HepG2 (cell line): ENCODE results near the gene PIP4K2C. TPM values are rescaled to one million over a fixed set of nuclear protein-coding genes. Genes with fewer than 3 reads are reported as not detected.

Experiments
- ATAC-seq: fragments of 200-7000 bp; cut with Tn5 transposase; 3 replicates; pipeline ENCODE4 v1.9.1; 2020; ENCODE audit warnings: mild to moderate bottlenecking, moderate library complexity
- BruUV-seq: library from RNA; stranded (reverse); fragments of 400-500 nt; replicated peaks from 2 replicates; lab custom pipeline; 2021; lab: Mats Ljungman, UMichigan
- CTCF ChIA-PET: fragments of 300-600 bp; formaldehyde crosslinking; extraction: SDS; loops from one replicate; lab custom pipeline; 2021; ENCODE audit warnings: low total read pairs, inconsistent platforms, low intra/inter-chr PET ratio; lab: Yijun Ruan, JAX
- POLR2A ChIA-PET: fragments of 350-600 bp; sonication (Branson Sonifier 250); formaldehyde crosslinking; loops from one replicate; lab custom pipeline; 2020; ENCODE audit warnings: antibody characterized with exemption, inconsistent platforms; lab: Yijun Ruan, JAX
- DNase-seq: peaks from one replicate; pipeline ENCODE4 v3.0.0-alpha.2; 2015; ENCODE audit warnings: low spot score
- FAIRE-seq: peaks from 3 replicates; lab custom pipeline; 2011; peaks lifted over from hg19 to GRCh38; lab: Jason Lieb, UNC
- H2AFZ ChIP-seq: one replicate; pipeline ENCODE4 v1.6.1; 2011; ENCODE audit warnings: low read length, inconsistent platforms
- H3K27ac ChIP-seq: fragments of 300-600 bp; 3 replicates; pipeline ENCODE4 v1.8.0; 2011; ENCODE audit warnings: mixed run types, mild to moderate bottlenecking, mixed read lengths, low read length, inconsistent platforms; ENCODE audit not compliant: insufficient read depth; ENCODE audit errors: extremely low read length
- H3K27me3 ChIP-seq, 2 experiments: fragments of 200-600 bp in 1 of 2; 2 replicates in 1 of 2; 3 replicates in 1 of 2; pipeline versions ENCODE4 v1.6.0 to v1.8.0; 2011; ENCODE audit warnings: low read length in 2 of 2, mild to moderate bottlenecking in 2 of 2, moderate library complexity in 2 of 2, inconsistent platforms in 1 of 2; ENCODE audit not compliant: insufficient read depth in 2 of 2, control insufficient read depth in 1 of 2
- H3K36me3 ChIP-seq, 2 experiments: fragments of 200-600 bp in 1 of 2; replicated peaks in 1 of 2; 2 replicates in 1 of 2; 3 replicates in 1 of 2; pipeline versions ENCODE4 v1.5.1 to v1.8.0; 2011; ENCODE audit warnings: low read length in 2 of 2, inconsistent platforms in 1 of 2; ENCODE audit not compliant: insufficient read depth in 2 of 2, control insufficient read depth in 1 of 2
- H3K4me1 ChIP-seq: 2 replicates; pipeline ENCODE4 v1.5.1; 2012; ENCODE audit warnings: low read length, inconsistent platforms; ENCODE audit not compliant: insufficient read depth
- H3K4me2 ChIP-seq: 2 replicates; pipeline ENCODE4 v1.6.0; 2011; ENCODE audit warnings: low read depth, low read length, inconsistent platforms
- H3K4me3 ChIP-seq, 3 experiments: fragments of 200-600 bp in 1 of 3; sonication (generic), shearing (Covaris generic) in 1 of 3; replicated peaks in 1 of 3; 2 replicates each; pipeline ENCODE4 v1.5.1; 2011 to 2016; ENCODE audit warnings: low read length in 3 of 3, inconsistent platforms in 2 of 3, low read depth in 2 of 3, mild to moderate bottlenecking in 2 of 3, control low read depth in 1 of 3, mixed read lengths in 1 of 3; ENCODE audit not compliant: insufficient read depth in 1 of 3
- H3K79me2 ChIP-seq: one replicate; pipeline ENCODE4 v1.6.1; 2011; ENCODE audit warnings: low read length, inconsistent platforms; ENCODE audit not compliant: insufficient read depth
- H3K9ac ChIP-seq: 2 replicates; pipeline ENCODE4 v1.6.0; 2011; ENCODE audit warnings: mild to moderate bottlenecking, low read depth, low read length, inconsistent platforms; ENCODE audit not compliant: insufficient read depth
- H3K9me3 ChIP-seq: 2 replicates; pipeline ENCODE4 v1.5.1; 2012; ENCODE audit warnings: mild to moderate bottlenecking, low read length
- H4K20me1 ChIP-seq: 2 replicates; pipeline ENCODE4 v1.6.0; 2011; ENCODE audit warnings: inconsistent platforms, mild to moderate bottlenecking, low read length, moderate library complexity; ENCODE audit not compliant: insufficient read depth
- CBX2 ChIP-seq, 2 experiments: fragments of 200-600 bp in 1 of 2; sonication (generic); formaldehyde crosslinking in 1 of 2; IDR thresholded peaks; 2 replicates each; pipeline versions ENCODE4 v1.7.0 to v1.8.1; 2018 to 2022; ENCODE audit warnings: low read depth in 2 of 2, low read length in 1 of 2, mild to moderate bottlenecking in 1 of 2, missing genetic modification reagents in 1 of 2
- FOXP1 ChIP-seq, 2 experiments: fragments of 450-650 bp in 1 of 2; IDR thresholded peaks; 2 replicates each; pipeline ENCODE4 v1.6.1; 2017 to 2018; ENCODE audit warnings: antibody characterized with exemption in 1 of 2
- HNRNPH1 ChIP-seq: fragments of 200-400 bp; formaldehyde crosslinking; optimal IDR thresholded peaks from 2 replicates; pipeline ENCODE3; 2017; ENCODE audit warnings: mild to moderate bottlenecking, low read depth, low read length
- KMT2A ChIP-seq: sonication (generic); formaldehyde crosslinking; IDR thresholded peaks from 2 replicates; pipeline ENCODE4 v1.4.0; 2020; ENCODE audit warnings: missing genetic modification reagents
- MBNL3 ChIP-seq: fragments of 250-450 bp; sonication (Bioruptor Pico); conservative IDR thresholded peaks from 2 replicates; pipeline ENCODE4 v1.8.0; 2022; ENCODE audit warnings: mild to moderate bottlenecking, inconsistent platforms
- ZNF629 ChIP-seq: sonication (generic); formaldehyde crosslinking; conservative IDR thresholded peaks from 2 replicates; pipeline ENCODE4 v1.5.0; 2020; ENCODE audit warnings: missing genetic modification reagents
- WGBS: methylation state at CpG from one replicate; pipeline ENCODE4 v1.1.6; 2017; ENCODE audit warnings: low lambda C conversion rate; 5-methylcytosine and 5-hydroxymethylcytosine counted together
- in situ Hi-C: cut with HindIII; loops from 2 replicates; pipeline ENCODE4 v1.10.0; 2017; ENCODE audit warnings: low pct_unique_long_range_greater_than_20kb; ENCODE audit not compliant: extremely low pct_ligation_motif_present
- intact Hi-C: fragments of 100-400 bp; cut with micrococcal nuclease; formaldehyde crosslinking; loops from one replicate; pipeline ENCODE4 v1.10.0; 2022; ENCODE audit not compliant: unreplicated experiment
- polyA plus RNA-seq, 8 experiments: library from polyadenylated mRNA; depleted of rRNA in 3 of 8; stranded (reverse) in 7 of 8; unstranded in 1 of 8; fragments of >200 nt; fragmentation: Illumina TruSeq in 4 of 8; extraction: Trizol in 4 of 8; gene quantifications; 2 replicates each; pipeline versions ENCODE4 v1.2.1 to v1.2.3, GENCODE V29; 2011 to 2016; ENCODE audit warnings: low read depth in 4 of 8, missing spikeins in 1 of 8, mixed read lengths in 1 of 8; ENCODE audit not compliant: insufficient read depth in 1 of 8
- total RNA-seq, 5 experiments: library from RNA; depleted of rRNA; stranded (reverse); fragments of >200 nt; fragmentation: Illumina TruSeq; extraction: Trizol; gene quantifications; 2 replicates each; pipeline ENCODE4 v1.2.3, GENCODE V29; 2016; ENCODE audit warnings: low read depth in 1 of 5
- TF ChIP-seq, protein P1 (sequence below): sonication (generic); formaldehyde crosslinking; IDR thresholded peaks from 2 replicates; pipeline ENCODE4 v1.9.0; 2022; ENCODE audit warnings: low read depth, missing genetic modification reagents
- TF ChIP-seq, protein P2 (sequence below): IDR thresholded peaks from 2 replicates; pipeline ENCODE4 v1.6.1; 2012; ENCODE audit warnings: low read length, improper control_type of control experiment

PIP4K2C gene
- total and polyA plus RNA-seq, 2 of the 13 experiments (the other 11 are each of a cell fraction or from before 2014, with no cell fraction given) = 23.3 to 26.4 TPM

DNA sequence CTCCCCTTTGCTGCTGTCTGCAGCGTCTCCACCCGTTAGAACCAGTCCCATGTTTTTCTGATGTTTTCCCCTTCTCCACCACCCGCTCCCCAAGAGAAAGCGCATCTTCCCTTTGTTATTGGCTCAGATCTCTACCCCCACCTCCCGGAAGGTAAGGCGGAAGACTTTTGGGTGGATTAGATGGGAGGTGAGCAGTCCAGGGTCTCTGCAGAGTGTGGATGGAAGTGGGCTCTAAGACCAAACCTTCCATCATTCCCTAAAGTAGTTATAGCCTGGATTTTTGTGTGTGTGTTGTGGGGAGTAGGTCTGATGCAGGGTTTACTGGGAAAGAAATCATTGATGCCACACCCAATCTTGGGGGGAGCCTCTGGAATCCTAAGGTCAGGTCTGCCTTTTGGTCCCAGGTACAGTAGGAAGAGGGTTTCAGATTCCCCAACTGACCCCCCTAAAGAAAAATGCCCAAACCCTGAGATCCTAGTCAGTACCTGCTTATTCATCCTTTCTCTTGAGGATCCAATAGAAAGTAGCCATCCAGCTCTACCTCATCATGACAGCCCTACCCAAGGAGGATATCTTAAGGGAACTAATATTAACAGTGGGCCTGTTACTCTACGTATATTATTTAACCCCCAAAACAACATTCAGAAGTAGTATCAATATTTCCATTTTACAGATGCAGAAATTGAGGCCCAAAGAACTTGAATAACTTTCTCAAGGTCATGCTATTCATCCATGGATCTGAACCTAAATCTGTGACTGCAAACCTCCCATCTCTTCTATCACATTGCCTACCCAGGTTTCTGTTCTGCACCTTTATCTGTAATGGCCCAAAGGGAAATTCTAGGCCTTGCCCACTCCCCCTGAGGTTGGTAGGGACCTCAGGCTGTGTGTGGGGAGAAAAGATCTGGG, 40.1 kb upstream of the PIP4K2C start:
- TF ChIP-seq HNRNPH1 (no peak), ZNF629 (CRISPR knock-in tag) (peak; percentile 54; the same call in 1 of the 2 replicates)
- ChIA-PET CTCF (interaction anchor here (1.3 kb wide), 1 partner anchor 33 kb away, joined by 4 read pairs; no protein-coding TSS in a partner anchor), POLR2A (no interaction called here)
- Histone ChIP-seq H3K36me3 (no peaks in the 10 kb centered on the region), H3K9me3 (no peaks in the 10 kb centered on the region), H3K27ac (no peak overlapping the region), H3K9ac (no peak overlapping the region), H4K20me1 (no peaks in the 10 kb centered on the region), H3K4me2 (peak overlapping the region; percentile 81), H3K27me3 (peaks cover 1 to 27% of the 10 kb centered on the region in 2 experiments; a peak in 3 of 5 replicates), H3K79me2 (peaks cover 8% of the 10 kb centered on the region), H3K4me3 (peak overlapping the region in 1 of 3 experiments; percentile 75; a peak in 3 of 6 replicates), H3K4me1 (peaks cover 48% of the 10 kb centered on the region), H2AFZ (no peak overlapping the region)
- FAIRE-seq (no peak), ATAC-seq (no peak), DNase-seq (no peak)
- BruUV-seq = no TSS peak
- in situ Hi-C loops = no loop called here
- WGBS = 65% methylated on average over 7 of the region's 7 CpGs
- intact Hi-C loops = no loop called here

DNA sequence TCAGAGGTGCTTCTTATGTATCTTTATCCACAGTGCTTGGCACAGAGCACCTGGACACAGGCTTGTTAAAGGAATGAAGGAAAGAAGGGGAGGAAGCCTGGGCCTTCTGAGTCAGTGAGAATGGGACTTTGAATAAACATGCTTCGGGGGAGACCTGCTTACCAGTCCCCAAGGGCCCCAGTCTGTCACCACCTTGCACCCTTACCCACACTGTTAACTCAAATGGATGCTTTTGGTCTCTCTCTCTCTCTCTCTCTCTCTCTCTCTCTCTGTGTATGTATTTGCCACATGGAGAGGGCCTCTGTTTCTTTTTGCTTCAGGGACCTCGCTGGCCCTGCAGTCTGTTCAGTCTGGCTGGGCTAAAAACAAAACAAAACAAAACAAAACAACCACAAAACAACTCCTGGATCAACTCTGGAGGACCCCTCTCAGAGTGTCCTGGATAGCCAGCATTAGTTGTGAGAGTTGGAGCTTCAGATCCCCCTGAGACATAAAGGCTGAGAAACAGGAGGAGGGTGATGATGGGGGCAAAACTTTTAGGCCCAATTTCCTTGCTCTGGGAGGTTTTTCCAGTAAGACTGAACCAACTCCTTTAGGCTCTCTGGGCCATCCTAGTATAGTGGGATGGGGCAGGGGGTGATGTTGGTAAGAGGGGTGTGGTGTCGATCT, 39.2 kb upstream of the PIP4K2C start:
- no peak overlapping the region for H3K9ac ChIP-seq
- POLR2A ChIA-PET = interaction anchor here (1.4 kb wide), 1 partner anchor 24 kb away, joined by 6 read pairs; no protein-coding TSS in a partner anchor
- TF ChIP-seq, protein P1, sequence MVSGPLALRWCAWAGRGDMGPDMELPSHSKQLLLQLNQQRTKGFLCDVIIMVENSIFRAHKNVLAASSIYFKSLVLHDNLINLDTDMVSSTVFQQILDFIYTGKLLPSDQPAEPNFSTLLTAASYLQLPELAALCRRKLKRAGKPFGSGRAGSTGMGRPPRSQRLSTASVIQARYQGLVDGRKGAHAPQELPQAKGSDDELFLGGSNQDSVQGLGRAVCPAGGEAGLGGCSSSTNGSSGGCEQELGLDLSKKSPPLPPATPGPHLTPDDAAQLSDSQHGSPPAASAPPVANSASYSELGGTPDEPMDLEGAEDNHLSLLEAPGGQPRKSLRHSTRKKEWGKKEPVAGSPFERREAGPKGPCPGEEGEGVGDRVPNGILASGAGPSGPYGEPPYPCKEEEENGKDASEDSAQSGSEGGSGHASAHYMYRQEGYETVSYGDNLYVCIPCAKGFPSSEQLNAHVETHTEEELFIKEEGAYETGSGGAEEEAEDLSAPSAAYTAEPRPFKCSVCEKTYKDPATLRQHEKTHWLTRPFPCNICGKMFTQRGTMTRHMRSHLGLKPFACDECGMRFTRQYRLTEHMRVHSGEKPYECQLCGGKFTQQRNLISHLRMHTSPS (CRISPR knock-in tag) = no peak
- no peak for TF ChIP-seq FOXP1 (IDR thresholded peaks at IDR 0.05)
- TF ChIP-seq FOXP1 (CRISPR knock-in tag; IDR thresholded peaks at IDR 0.05) = no peak
- TF ChIP-seq MBNL3 (CRISPR knock-in tag) = no peak
- no peak for TF ChIP-seq CBX2 (IDR thresholded peaks at IDR 0.05; ENCODE audit: low read depth, low read length)
- no peak for TF ChIP-seq CBX2 (CRISPR knock-in tag; IDR thresholded peaks at IDR 0.05; ENCODE audit: low read depth)
- TF ChIP-seq, protein P2, sequence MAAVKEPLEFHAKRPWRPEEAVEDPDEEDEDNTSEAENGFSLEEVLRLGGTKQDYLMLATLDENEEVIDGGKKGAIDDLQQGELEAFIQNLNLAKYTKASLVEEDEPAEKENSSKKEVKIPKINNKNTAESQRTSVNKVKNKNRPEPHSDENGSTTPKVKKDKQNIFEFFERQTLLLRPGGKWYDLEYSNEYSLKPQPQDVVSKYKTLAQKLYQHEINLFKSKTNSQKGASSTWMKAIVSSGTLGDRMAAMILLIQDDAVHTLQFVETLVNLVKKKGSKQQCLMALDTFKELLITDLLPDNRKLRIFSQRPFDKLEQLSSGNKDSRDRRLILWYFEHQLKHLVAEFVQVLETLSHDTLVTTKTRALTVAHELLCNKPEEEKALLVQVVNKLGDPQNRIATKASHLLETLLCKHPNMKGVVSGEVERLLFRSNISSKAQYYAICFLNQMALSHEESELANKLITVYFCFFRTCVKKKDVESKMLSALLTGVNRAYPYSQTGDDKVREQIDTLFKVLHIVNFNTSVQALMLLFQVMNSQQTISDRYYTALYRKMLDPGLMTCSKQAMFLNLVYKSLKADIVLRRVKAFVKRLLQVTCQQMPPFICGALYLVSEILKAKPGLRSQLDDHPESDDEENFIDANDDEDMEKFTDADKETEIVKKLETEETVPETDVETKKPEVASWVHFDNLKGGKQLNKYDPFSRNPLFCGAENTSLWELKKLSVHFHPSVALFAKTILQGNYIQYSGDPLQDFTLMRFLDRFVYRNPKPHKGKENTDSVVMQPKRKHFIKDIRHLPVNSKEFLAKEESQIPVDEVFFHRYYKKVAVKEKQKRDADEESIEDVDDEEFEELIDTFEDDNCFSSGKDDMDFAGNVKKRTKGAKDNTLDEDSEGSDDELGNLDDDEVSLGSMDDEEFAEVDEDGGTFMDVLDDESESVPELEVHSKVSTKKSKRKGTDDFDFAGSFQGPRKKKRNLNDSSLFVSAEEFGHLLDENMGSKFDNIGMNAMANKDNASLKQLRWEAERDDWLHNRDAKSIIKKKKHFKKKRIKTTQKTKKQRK = no peak
- TF ChIP-seq KMT2A (CRISPR knock-in tag) = no peak

More for the DNA sequence above, 39.2 kb upstream of the PIP4K2C start:
- no peak for DNase-seq
- Histone ChIP-seq H3K4me3 (no peak overlapping the region), H3K4me1 (peaks cover 43% of the 10 kb centered on the region), H3K36me3 (no peaks in the 10 kb centered on the region), H3K9me3 (no peaks in the 10 kb centered on the region), H3K27me3 (peaks cover 1 to 24% of the 10 kb centered on the region in 2 experiments; a peak in 3 of 5 replicates), H2AFZ (no peak overlapping the region), H4K20me1 (no peaks in the 10 kb centered on the region), H3K4me2 (no peak overlapping the region), H3K79me2 (no peaks in the 10 kb centered on the region), H3K27ac (no peak overlapping the region)
- no peak for FAIRE-seq
- ATAC-seq = no peak
- CTCF ChIA-PET = no interaction called here
- intact Hi-C loops (no loop called here), in situ Hi-C loops (no loop called here)
- 18% methylated on average over 3 of the region's 3 CpGs for WGBS
- BruUV-seq = no TSS peak
